ENCODE measurements around the gene C10orf143.

Gene C10orf143

DNA sequence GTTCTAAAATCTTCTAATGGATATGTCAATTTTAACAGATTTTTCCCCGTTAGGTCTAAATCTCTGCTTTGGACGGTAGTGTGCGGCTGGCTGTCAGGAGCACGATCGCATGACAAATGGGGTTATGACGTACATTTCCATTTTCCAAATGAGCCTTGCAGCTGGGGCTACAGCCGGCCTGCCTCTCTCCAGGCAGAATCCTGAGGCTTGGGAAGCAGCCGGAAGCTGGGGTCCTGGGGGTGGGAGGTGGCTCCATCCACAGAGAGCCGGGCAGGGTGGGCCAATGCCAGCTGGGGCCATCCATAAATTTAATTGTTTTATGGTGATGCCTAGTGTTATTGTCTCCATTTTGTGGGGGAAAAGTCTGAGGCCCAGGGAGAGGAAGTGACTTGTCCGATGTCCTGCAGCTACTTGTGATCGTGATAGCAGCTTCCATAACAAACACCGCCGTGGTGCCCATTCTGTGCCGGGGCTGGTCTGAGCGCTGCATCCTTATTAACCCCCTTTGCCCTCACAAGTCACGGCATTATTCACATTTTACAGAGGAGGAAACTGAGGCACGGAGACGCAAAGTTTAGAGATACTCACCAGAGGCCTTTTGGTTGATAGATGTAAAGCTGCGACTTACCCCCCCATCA, 93.5 kb downstream of the C10orf143 start:
- no peak for DNase-seq (ENCODE audit: low read depth, low spot score)
- no CpG with 5 or more reads among the region's 19 CpGs for WGBS (ENCODE audit: insufficient coverage, insufficient read length)

DNA sequence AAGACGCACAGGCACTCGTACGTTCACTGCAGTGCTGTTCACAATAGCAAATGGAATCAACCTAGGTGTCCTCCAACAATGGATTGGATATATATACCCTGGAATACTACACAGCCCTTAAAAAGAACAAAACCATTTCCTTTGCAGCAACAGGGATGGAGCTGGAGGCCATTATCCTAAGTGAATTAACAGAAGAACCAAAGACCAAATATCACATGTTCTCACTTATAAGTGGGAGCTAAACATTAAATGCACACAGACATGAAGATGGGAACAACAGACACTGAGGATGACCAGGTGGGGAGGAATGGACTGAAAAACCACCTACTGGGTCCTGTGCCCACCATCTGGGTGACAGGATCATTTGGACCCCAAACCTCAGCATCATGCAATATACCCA, 94.5 kb downstream of the C10orf143 start:
- no peak for DNase-seq (ENCODE audit: low read depth, low spot score)
- Histone ChIP-seq H3K9me3 (ENCODE audit: control insufficient read depth, insufficient read depth, low read length) (no peaks in the 10 kb centered on the region), H3K4me3 (ENCODE audit: low read length) (no peak overlapping the region), H3K4me1 (ENCODE audit: control insufficient read depth, insufficient read depth, low read length) (no peaks in the 10 kb centered on the region), H3K36me3 (ENCODE audit: control insufficient read depth, insufficient read depth, low read length) (no peaks in the 10 kb centered on the region), H3K27ac (ENCODE audit: low read length) (no peak overlapping the region), H3K27me3 (ENCODE audit: control insufficient read depth, insufficient read depth, low read length) (no peaks in the 10 kb centered on the region)
- WGBS (ENCODE audit: insufficient coverage, insufficient read length) = no CpG with 5 or more reads among the region's 3 CpGs

More for the DNA sequence above, 93.5 kb downstream of the C10orf143 start:
- H3K4me3 ChIP-seq (ENCODE audit: low read length) = no peak overlapping the region
- H3K27ac ChIP-seq (ENCODE audit: low read length) = no peak overlapping the region
- H3K27me3 ChIP-seq (ENCODE audit: control insufficient read depth, insufficient read depth, low read length) = no peaks in the 10 kb centered on the region
- no peaks in the 10 kb centered on the region for H3K4me1 ChIP-seq (ENCODE audit: control insufficient read depth, insufficient read depth, low read length)
- no peaks in the 10 kb centered on the region for H3K36me3 ChIP-seq (ENCODE audit: control insufficient read depth, insufficient read depth, low read length)
- H3K9me3 ChIP-seq (ENCODE audit: control insufficient read depth, insufficient read depth, low read length) = no peaks in the 10 kb centered on the region

GRCh38 chr10:130015075-130015695, 95.4 kb downstream of the C10orf143 start:
- no peak for DNase-seq (ENCODE audit: low read depth, low spot score)
- Histone ChIP-seq H3K27ac (ENCODE audit: low read length) (no peak overlapping the region), H3K27me3 (ENCODE audit: control insufficient read depth, insufficient read depth, low read length) (no peaks in the 10 kb centered on the region), H3K9me3 (ENCODE audit: control insufficient read depth, insufficient read depth, low read length) (no peaks in the 10 kb centered on the region), H3K36me3 (ENCODE audit: control insufficient read depth, insufficient read depth, low read length) (no peaks in the 10 kb centered on the region), H3K4me3 (ENCODE audit: low read length) (no peak overlapping the region), H3K4me1 (ENCODE audit: control insufficient read depth, insufficient read depth, low read length) (no peaks in the 10 kb centered on the region)
- WGBS (ENCODE audit: insufficient coverage, insufficient read length) = no CpG with 5 or more reads among the region's 22 CpGs

DNA sequence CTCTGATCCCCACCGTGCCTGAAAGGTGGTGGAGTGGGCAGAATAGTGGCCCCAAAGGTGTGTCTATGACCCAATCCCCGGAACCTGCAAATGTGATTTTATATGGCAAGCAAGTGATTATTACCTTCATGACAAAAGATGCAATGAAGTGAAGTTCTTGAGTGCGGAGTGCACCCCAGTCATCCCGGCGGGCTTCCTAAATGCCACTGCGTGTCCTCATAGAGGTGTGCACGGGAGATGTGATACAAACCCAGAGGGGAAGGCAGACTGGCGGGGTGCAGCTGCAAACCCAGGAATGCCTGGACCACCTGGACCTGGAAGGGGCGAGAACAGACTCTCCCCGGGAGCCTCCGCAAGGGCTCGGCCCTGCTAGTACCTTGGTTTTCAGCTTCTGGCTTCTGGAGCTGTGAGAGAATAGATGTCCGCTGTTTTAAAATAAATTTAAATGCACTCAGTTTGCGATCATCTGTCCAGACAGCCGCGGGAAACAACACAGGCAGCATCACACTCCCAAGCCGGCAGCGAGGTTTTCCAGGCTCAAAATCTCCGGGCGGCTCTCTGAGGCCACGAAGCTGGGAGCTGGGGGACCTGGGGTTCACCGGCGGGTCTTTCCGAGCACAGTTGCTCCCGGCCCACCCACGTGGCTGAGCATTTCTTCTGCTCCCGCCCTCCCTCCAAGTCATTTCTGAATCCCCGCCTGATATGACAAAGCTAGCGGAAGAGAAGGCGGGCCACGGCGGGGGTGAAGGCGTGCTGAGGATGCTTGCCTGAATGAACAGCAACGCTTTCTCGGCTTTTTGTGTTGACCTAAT, 96.2 kb downstream of the C10orf143 start:
- WGBS (ENCODE audit: insufficient coverage, insufficient read length) = no CpG with 5 or more reads among the region's 35 CpGs
- Histone ChIP-seq H3K9me3 (ENCODE audit: control insufficient read depth, insufficient read depth, low read length) (no peaks in the 10 kb centered on the region), H3K4me3 (ENCODE audit: low read length) (no peak overlapping the region), H3K27ac (ENCODE audit: low read length) (no peak overlapping the region), H3K4me1 (ENCODE audit: control insufficient read depth, insufficient read depth, low read length) (no peaks in the 10 kb centered on the region), H3K27me3 (ENCODE audit: control insufficient read depth, insufficient read depth, low read length) (no peaks in the 10 kb centered on the region), H3K36me3 (ENCODE audit: control insufficient read depth, insufficient read depth, low read length) (no peaks in the 10 kb centered on the region)
- no peak for DNase-seq (ENCODE audit: low read depth, low spot score)
